Measurements from ENCODE around the gene GOLGA6B. TPM values are rescaled to one million over a fixed set of nuclear protein-coding genes. Genes with fewer than 3 reads are reported as not detected.

The GOLGA6B gene
- total RNA-seq, 1 experiment from 2014 or later, result not detected

- no peak for DNase-seq (ENCODE audit: low spot score)
- peaks cover 4% of the 10 kb centered on the region for H3K27me3 ChIP-seq (replicated peaks; ENCODE audit: insufficient read depth, low read depth, low read length, poor library complexity)
- H3K4me1 ChIP-seq (ENCODE audit: insufficient read depth, low read length, poor library complexity, severe bottlenecking), result no peaks in the 10 kb centered on the region
- H3K9me3 ChIP-seq (ENCODE audit: low read depth, low read length, poor library complexity, severe bottlenecking), result no peaks in the 10 kb centered on the region
- intact Hi-C loops (cut with micrococcal nuclease; ENCODE audit: unreplicated experiment), result no loop called here
- ChIA-PET POLR2A (ENCODE audit: low non-redundant PET) (no interaction called here), CTCF (interaction anchor here (0.7 kb wide), 1 partner anchor 9 kb away, joined by 3 read pairs; no protein-coding TSS in a partner anchor)
- no TSS peak for BruUV-seq (replicated peaks)
- no peaks in the 10 kb centered on the region for H3K36me3 ChIP-seq (ENCODE audit: insufficient read depth, low read length, poor library complexity, severe bottlenecking)
- H3K27ac ChIP-seq (ENCODE audit: low read depth, low read length, poor library complexity, severe bottlenecking), result no peak overlapping the region
- TF ChIP-seq EZH2 (IDR thresholded peaks at IDR 0.05; ENCODE audit: borderline replicate concordance, low read depth, low read length, poor library complexity, severe bottlenecking), result no peak
- TF ChIP-seq, protein P1, sequence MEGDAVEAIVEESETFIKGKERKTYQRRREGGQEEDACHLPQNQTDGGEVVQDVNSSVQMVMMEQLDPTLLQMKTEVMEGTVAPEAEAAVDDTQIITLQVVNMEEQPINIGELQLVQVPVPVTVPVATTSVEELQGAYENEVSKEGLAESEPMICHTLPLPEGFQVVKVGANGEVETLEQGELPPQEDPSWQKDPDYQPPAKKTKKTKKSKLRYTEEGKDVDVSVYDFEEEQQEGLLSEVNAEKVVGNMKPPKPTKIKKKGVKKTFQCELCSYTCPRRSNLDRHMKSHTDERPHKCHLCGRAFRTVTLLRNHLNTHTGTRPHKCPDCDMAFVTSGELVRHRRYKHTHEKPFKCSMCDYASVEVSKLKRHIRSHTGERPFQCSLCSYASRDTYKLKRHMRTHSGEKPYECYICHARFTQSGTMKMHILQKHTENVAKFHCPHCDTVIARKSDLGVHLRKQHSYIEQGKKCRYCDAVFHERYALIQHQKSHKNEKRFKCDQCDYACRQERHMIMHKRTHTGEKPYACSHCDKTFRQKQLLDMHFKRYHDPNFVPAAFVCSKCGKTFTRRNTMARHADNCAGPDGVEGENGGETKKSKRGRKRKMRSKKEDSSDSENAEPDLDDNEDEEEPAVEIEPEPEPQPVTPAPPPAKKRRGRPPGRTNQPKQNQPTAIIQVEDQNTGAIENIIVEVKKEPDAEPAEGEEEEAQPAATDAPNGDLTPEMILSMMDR (conservative IDR thresholded peaks at IDR 0.05; ENCODE audit: low read depth, low read length), result no peak
- no peak overlapping the region for H3K4me3 ChIP-seq (ENCODE audit: low read depth, low read length, poor library complexity, severe bottlenecking)
Measured at GRCh38 chr15:72680931-72681330, 26.4 kb downstream of the GOLGA6B start.

DNA sequence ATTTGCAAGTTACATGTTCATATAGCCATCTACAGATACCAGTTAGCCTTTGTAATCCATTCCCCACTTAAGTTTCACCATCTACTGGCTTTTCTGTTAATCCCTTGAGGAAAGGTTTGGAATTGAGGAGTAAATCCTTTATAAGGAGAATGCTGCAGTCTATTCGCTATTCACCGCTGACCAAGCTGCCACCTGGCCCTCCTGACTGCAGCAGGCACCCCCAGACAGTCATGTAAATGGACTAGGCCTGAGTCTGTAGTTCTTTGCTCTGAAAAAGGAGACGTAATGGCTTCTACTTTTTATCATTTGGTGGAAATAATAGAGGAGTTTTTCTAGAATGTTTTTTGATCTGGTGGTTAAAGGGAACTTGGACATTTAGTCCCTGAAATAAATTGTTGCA is 28.3 kb downstream of the GOLGA6B start:
- POLR2A ChIA-PET (ENCODE audit: low non-redundant PET), result no interaction called here
- Histone ChIP-seq H3K27ac (ENCODE audit: low read depth, low read length, poor library complexity, severe bottlenecking) (no peak overlapping the region), H3K36me3 (ENCODE audit: insufficient read depth, low read length, poor library complexity, severe bottlenecking) (no peaks in the 10 kb centered on the region), H3K27me3 (replicated peaks; ENCODE audit: insufficient read depth, low read depth, low read length, poor library complexity) (peaks cover 4% of the 10 kb centered on the region), H3K4me3 (ENCODE audit: low read depth, low read length, poor library complexity, severe bottlenecking) (no peak overlapping the region), H3K9me3 (ENCODE audit: low read depth, low read length, poor library complexity, severe bottlenecking) (no peaks in the 10 kb centered on the region), H3K4me1 (ENCODE audit: insufficient read depth, low read length, poor library complexity, severe bottlenecking) (no peaks in the 10 kb centered on the region)
- TF ChIP-seq EZH2 (IDR thresholded peaks at IDR 0.05; ENCODE audit: borderline replicate concordance, low read depth, low read length, poor library complexity, severe bottlenecking), result no peak
- TF ChIP-seq, protein P1 (conservative IDR thresholded peaks at IDR 0.05; ENCODE audit: low read depth, low read length), result no peak
- BruUV-seq (replicated peaks), result no TSS peak
- DNase-seq (ENCODE audit: low spot score), result no peak
- CTCF ChIA-PET, result no interaction called here
- intact Hi-C loops (cut with micrococcal nuclease; ENCODE audit: unreplicated experiment), result no loop called here

- Histone ChIP-seq H3K4me1 (ENCODE audit: insufficient read depth, low read length, poor library complexity, severe bottlenecking) (no peaks in the 10 kb centered on the region), H3K4me3 (ENCODE audit: low read depth, low read length, poor library complexity, severe bottlenecking) (peak overlapping the region; percentile 59), H3K9me3 (ENCODE audit: low read depth, low read length, poor library complexity, severe bottlenecking) (no peaks in the 10 kb centered on the region), H3K36me3 (ENCODE audit: insufficient read depth, low read length, poor library complexity, severe bottlenecking) (no peaks in the 10 kb centered on the region), H3K27ac (ENCODE audit: low read depth, low read length, poor library complexity, severe bottlenecking) (peak overlapping the region; percentile 89), H3K27me3 (replicated peaks; ENCODE audit: insufficient read depth, low read depth, low read length, poor library complexity) (no peaks in the 10 kb centered on the region)
- TSS peak; percentile 98 for BruUV-seq (replicated peaks)
- ChIA-PET POLR2A (ENCODE audit: low non-redundant PET) (no interaction called here), CTCF (no interaction called here)
- DNase-seq (ENCODE audit: low spot score), result no peak
- intact Hi-C loops (cut with micrococcal nuclease; ENCODE audit: unreplicated experiment), result no loop called here
- TF ChIP-seq EZH2 (IDR thresholded peaks at IDR 0.05; ENCODE audit: borderline replicate concordance, low read depth, low read length, poor library complexity, severe bottlenecking), result no peak
- TF ChIP-seq, protein P1 (conservative IDR thresholded peaks at IDR 0.05; ENCODE audit: low read depth, low read length), result no peak
Measured at GRCh38 chr15:72685301-72685924, 30.9 kb downstream of the GOLGA6B start.

Measured in A673 (cell line).